GM19463 (cell line): ENCODE results near the gene TBC1D22B.
"Not testable (repeated sequence)": the region's sequence is repeated elsewhere in the genome, so short reads cannot be mapped to it uniquely, and the experiment has no call there.

Experiments
- ATAC-seq: cut with Tn5 transposase; IDR thresholded peaks from one replicate; pipeline ENCODE4 v1.9.1; 2021; ENCODE audit warnings: mild to moderate bottlenecking, moderate library complexity; ENCODE audit not compliant: unreplicated experiment

TBC1D22B gene

DNA sequence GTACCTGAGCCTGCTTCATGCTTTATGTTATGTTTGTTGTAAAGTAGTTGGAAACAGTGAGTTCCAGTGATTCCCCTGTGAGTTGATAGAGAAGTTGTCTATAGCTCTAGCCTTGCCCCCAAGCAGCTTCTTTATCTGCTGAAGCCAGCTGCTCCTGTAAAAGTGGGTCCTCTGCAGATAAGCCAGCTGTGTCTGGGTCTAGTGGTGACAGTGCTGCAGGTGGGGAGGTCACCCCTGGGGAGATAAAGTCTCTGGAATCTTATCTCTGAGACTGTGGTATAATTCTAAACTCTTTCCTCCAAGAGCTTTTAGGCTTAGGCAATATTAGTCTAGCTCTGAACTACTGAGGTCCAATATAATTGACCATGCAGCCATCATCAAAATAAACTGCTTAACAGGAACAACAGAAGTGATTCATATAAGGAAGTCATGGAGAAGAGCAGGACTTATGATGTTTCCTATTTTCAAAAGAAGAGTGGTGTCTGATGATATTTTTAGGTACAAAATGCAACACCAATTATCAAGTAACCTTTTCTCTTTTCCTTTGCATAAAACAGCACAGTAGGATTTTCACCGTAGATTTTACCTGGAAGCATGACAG is 44.6 kb downstream of the TBC1D22B start:
- no peak for ATAC-seq

DNA sequence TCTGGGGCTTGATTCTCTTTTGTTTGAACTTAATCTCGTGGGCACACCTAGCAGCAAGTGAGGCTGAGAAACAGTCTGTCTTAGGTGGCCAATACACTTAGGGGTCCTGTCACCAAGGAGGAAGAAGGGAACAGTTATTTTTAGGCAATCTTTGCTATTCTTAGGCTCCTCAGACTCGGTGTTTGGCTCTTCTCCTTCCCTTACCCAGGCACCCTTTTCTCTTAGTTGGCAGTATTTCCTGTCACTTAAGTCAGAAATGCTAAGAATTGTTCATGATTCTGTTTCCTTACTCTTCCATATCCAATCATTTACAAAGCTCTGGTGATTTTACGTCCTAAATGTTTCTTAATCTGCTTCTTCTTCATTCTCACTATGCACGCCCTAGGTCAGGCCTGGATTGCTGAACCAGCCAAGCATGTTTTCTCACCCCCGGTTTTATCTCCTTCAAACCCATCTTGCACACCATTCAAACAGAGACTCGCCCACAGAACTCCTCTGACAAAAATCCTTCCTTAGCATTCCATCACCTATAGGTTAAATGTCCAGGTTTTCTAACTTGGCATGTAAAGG is 45.6 kb downstream of the TBC1D22B start:
- ATAC-seq: no peak

DNA sequence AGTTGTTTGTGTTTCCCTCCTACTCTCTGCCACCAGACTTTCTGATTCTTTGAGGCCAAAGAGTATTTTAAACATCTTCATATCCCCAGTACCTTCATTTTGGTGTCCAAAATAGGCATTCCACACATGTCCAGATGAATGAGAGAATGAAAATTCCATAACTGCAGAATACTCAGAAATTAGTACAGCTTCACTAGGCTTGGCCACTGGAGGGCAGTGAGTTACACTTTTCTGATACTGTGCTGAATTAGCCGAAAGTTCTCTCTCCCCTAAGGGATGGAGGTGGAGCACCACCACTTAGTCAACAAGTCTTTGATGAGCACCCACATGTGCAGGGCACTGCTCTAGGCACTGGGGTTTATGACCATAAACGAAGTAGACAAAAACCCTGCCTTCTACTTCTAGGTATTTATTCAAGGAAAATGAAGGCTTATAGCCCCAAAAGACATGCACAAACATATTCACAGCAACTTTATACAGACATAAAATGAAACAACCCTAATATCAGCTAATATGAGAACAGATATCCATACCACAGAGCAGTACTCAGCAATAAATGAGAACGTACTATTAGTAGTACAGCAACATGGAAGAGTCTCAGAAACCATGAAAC is 46.4 kb downstream of the TBC1D22B start:
- ATAC-seq: no peak

GRCh38 chr6:37304766-37305165 is 47.2 kb downstream of the TBC1D22B start:
- no peak for ATAC-seq

GRCh38 chr6:37305841-37306425 is 48.4 kb downstream of the TBC1D22B start:
- no peak for ATAC-seq

GRCh38 chr6:37306624-37307222 is 49.2 kb downstream of the TBC1D22B start:
- no peak for ATAC-seq

DNA sequence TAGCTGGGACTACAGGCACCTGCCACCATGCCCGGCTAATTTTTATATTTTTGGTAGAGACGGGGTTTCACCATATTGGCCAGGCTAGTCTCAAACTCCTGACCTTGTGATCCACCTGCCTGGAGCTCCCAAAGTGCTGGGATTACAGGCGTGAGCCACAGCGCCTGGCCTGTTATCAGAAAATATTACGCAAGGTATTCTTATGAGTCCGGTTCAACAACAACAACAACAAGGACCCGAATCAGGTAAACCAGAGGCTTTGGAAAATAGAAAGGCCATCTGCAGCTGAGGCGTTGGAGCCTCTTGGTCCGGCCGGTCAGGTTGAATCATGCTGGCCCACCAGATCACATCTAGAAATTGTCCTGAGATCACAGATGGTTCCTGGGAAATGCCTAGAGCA is 49.9 kb downstream of the TBC1D22B start:
- ATAC-seq: not testable (repeated sequence)

DNA sequence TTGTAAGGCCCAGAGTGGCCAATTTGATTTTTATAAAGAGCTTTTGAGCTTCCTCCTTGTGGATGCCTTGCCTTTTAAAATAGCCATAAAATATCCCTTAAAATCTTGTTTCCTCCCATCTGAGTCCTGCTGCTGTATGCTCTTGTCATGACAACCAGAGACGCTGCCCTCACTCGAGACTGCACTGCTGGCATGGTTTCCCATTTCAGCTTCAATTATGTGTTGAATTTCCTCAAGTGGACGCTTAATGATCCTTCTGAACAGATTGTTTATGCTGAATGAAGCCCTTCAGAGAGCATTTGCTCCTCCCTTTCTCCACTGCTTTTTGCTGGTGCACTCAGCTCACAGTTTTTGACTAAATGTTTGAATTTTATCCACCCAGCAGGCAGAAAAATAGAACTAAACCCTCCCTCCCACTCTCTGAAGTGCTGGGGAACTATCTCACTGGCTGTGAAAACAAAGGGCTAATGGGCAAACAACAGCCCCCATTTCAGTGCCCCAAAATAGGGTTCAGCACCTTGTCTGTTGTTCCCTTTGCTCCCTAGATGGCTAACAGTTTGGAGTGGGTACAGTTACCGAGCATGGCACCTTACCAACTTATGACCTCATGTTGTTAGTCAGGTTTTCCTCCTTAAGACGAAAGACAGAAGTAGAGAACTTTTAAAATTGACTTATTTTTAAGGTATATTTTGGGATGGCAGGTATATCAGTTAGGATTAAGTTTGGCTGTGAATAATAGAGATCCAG is 50.7 kb downstream of the TBC1D22B start:
- no peak for ATAC-seq

DNA sequence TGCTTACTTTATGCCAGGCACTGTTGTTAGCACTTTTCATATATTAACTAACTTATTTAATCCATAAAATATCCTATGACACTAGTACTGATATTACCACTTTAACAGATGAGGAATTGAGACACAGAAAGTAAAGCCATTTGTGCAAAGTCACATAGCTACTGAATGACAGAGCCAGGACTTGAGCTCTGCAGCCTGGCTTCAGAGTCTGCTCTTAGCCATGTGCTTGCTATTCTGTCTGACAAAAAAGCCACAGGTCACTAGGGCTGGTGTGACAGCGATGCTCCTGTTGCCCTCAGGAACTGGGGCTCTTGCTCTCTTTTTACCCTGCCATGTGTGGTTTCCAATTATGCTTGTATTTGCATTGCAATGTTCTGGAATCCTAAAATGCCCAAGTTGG is 51.5 kb downstream of the TBC1D22B start:
- ATAC-seq: no peak

GRCh38 chr6:37309692-37310091 is 52.1 kb downstream of the TBC1D22B start:
- no peak for ATAC-seq

DNA sequence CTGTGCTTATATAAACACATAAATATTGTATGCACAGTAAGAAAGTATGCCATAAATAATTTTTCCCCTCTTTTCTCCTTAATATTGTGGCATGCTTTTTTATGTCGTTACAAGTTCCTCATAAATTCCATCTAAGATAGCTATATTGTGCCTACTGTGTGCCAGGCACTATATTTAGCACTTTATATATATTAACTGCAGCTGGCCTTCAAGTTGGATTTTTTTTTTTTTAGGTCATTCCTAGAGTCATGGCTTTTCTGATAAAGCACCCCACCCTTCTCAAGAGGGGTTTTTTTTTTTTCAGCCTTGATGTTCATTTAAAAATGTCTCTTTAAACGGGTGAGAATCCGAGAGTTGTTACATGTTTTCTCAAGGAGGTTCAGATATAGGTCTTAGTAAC is 53.4 kb downstream of the TBC1D22B start:
- ATAC-seq: no peak

GRCh38 chr6:37311741-37312473 is 54.3 kb downstream of the TBC1D22B start:
- ATAC-seq: no peak

DNA sequence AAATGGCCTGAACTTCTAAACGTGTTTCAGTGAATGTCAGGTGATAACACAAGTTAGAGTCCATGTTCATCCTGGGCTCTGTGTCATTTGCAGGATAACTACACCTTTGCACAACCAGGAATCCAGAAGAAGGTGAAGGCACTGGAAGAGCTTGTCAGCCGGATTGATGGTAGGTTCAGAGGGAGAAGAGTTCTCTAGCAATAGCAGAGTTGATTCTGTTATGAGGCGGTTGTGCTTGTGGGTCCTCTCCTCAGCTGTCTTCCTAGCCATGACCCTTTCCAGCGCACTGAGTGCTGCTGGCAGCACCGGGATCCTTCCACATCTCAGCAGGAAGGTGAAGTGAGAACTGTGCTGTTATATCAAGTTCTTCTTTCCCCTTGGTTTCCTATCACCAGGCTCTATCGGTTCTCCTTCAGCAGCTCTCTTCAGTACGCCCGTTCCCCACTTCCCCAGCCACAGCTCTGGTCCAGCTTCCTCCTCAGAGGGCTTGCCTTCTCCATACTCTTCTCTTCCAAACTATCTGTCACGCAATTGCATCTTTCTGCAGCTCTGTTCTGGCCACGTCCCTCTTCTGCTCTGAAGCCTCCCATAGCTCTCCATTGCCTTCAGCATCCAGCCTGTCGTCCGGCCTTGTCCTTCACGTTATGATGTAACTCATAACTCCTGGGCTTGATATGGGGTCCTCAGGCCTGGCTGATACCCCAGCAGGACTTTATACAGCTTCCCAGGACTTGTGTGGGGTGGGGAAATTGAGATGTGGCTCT is 56.3 kb downstream of the TBC1D22B start:
- no peak for ATAC-seq

GRCh38 chr6:37314487-37315156 is 57.0 kb downstream of the TBC1D22B start:
- ATAC-seq: no peak

DNA sequence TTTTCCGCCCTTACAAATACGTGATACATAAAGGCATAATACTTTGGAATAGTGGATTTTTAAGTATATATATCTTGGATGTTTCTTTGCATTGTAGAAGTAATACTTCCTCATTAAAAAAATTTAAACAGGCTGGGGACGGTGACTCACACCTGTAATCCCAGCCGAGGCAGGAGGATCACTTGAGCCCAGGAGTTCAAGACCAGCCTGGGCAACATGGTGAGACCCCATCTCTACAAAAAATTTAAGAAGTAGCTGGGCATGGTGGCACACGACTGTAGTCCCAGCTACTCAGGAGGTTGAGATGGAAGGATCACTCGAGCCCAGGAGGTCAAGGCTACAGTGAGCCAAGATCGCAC is 57.6 kb downstream of the TBC1D22B start:
- ATAC-seq: no peak

- no peak for ATAC-seq
Observed at GRCh38 chr6:37316071-37316470, 58.5 kb downstream of the TBC1D22B start.

- no peak for ATAC-seq
Observed at GRCh38 chr6:37317312-37318038, 59.9 kb downstream of the TBC1D22B start.

GRCh38 chr6:37319156-37319555 is 61.6 kb downstream of the TBC1D22B start:
- ATAC-seq: no peak
